ENCODE results near the gene BRMS1.

Gene BRMS1

DNA sequence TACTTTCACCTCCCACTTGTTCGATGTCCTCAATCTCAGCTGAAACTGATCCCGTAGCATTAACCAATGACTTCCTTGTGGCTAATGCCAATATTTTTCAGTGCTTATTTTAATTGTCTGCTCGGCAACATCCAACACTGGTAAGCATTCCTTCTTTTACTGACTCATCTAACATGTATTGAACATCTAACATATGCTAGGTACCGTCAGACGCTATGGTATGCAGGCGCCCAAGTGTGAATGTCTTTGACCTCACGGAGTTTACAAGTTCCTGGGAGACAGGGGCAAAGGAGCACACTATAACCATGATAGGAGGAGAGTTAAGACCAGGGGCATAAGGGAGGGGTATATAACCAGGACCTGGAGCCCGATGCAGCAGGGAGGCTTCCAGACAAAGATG is 1.7 kb downstream of the BRMS1 start:
- TF ChIP-seq, protein P1, sequence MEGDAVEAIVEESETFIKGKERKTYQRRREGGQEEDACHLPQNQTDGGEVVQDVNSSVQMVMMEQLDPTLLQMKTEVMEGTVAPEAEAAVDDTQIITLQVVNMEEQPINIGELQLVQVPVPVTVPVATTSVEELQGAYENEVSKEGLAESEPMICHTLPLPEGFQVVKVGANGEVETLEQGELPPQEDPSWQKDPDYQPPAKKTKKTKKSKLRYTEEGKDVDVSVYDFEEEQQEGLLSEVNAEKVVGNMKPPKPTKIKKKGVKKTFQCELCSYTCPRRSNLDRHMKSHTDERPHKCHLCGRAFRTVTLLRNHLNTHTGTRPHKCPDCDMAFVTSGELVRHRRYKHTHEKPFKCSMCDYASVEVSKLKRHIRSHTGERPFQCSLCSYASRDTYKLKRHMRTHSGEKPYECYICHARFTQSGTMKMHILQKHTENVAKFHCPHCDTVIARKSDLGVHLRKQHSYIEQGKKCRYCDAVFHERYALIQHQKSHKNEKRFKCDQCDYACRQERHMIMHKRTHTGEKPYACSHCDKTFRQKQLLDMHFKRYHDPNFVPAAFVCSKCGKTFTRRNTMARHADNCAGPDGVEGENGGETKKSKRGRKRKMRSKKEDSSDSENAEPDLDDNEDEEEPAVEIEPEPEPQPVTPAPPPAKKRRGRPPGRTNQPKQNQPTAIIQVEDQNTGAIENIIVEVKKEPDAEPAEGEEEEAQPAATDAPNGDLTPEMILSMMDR (IDR thresholded peaks at IDR 0.05; ENCODE audit: low read depth, low read length), result no peak
- peak overlapping the region; percentile 97 for H3K4me3 ChIP-seq (ENCODE audit: low read depth, low read length)

- H3K4me3 ChIP-seq (ENCODE audit: low read depth, low read length), result no peak overlapping the region
- TF ChIP-seq, protein P1 (IDR thresholded peaks at IDR 0.05; ENCODE audit: low read depth, low read length), result no peak
Observed at GRCh38 chr11:66341502-66342126, 3.3 kb downstream of the BRMS1 start.

DNA sequence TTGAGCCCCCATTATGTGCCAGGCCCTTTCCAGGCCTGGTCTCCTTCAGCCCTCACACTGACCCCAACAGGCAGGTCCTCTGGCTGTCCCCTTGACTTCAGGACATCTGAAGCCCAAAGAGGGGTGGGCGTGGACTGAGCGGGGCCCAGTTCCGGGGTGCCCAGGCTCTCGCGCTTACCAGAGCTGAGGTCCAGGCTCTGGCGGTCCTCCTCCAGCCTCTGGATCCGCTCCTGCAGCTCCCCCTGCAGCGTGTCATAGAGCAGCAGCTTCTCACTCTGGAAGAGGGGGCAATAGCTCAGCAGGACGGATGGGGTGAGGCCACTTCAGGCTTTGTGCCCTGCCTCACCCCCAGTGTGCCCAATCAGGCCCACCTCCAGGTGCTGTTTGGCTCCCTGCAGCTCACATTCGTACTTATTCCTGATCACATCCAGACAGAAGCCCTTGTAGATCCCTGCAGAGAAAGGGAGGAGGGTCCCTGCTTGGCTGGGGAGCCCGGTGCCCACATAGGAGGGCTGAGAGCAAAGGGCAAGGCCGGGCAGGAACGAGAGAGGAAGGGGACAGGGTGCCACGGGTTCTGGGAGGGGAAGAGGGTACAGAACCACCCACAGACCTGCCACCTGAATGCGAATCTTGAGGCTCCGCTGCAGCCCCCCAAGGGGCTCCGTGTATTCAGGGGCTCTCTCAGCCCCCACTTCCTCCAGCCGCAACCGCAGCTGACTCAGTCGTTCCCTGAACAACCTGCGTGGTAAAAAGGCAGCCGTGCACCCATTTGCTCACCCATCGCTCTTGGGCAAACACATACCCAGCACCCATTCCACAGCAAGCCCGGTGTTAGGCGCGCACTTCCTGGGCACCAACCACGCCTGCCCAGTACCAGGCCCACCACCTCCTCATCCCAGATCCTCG is 4.1 kb downstream of the BRMS1 start:
- no peak overlapping the region for H3K4me3 ChIP-seq (ENCODE audit: low read depth, low read length)

GRCh38 chr11:66339686-66340483 is 5.0 kb downstream of the BRMS1 start:
- no peak overlapping the region for H3K4me3 ChIP-seq (ENCODE audit: low read depth, low read length)
- TF ChIP-seq, protein P1 (IDR thresholded peaks at IDR 0.05; ENCODE audit: low read depth, low read length), result no peak

More for the DNA sequence above, 4.1 kb downstream of the BRMS1 start:
- TF ChIP-seq, protein P1 (IDR thresholded peaks at IDR 0.05; ENCODE audit: low read depth, low read length), result no peak

- H3K4me3 ChIP-seq (ENCODE audit: low read depth, low read length), result no peak overlapping the region
- TF ChIP-seq, protein P1 (IDR thresholded peaks at IDR 0.05; ENCODE audit: low read depth, low read length), result no peak
Observed at GRCh38 chr11:66339162-66339675, 5.7 kb downstream of the BRMS1 start.

DNA sequence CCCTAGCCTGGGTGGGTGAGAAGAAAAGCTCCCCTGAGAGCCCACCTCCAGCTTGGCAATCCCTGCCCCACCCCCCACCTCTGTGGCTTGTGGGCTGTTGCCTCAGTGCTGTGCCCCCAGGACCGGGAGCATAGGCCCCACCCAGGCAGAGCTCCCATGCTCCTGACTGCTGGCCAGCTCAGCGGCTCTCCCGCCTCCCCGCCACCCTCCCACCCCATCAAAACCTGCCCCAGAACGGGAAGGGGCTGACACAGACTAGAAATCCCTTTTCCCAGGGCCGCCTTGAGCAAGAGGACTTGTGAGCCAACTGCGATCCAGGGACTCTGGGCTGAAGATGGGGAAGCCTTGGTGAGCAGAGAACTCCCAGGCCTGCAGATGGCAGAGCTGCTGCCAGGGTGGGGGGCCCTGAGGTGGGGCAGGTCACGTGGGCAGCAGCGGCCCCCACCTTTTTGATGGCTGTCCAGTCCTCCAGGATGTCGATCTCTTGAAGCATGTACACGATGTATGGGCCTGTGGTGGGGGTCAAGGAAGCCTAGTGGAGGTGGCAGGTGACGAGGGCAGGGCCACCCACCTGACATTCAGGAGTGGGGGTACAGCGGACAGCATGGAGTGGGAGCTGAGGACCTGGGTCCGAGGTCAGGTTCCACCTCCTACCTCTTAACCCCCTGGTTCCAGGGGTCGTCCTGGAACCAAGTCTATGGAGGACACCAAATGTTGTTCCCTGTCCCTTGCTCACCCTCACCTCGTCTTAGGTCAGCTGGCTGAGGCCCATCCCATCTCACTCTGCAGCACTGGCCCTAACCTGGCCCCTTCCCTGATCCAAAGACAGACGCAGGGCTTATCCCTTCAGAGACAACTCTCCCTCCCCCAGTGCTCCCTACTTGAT is 6.4 kb downstream of the BRMS1 start:
- TF ChIP-seq, protein P1 (IDR thresholded peaks at IDR 0.05; ENCODE audit: low read depth, low read length), result no peak
- no peak overlapping the region for H3K4me3 ChIP-seq (ENCODE audit: low read depth, low read length)

Measured in WI38 (cell line).